ENCODE results near the gene SERPINB5.

The SERPINB5 gene

GRCh38 chr18:63472380-63472779, 4.4 kb upstream of the SERPINB5 start:
- no peak for DNase-seq

GRCh38 chr18:63477200-63477599, 442 bp downstream of the SERPINB5 start:
- DNase-seq: no peak

GRCh38 chr18:63477968-63478367, 1.2 kb downstream of the SERPINB5 start:
- no peak for DNase-seq

GRCh38 chr18:63479826-63480225, 3.1 kb downstream of the SERPINB5 start:
- DNase-seq: no peak

GRCh38 chr18:63480476-63480875, 3.7 kb downstream of the SERPINB5 start:
- DNase-seq: no peak

- no peak for DNase-seq
Measured at GRCh38 chr18:63480915-63481314, 4.2 kb downstream of the SERPINB5 start.

- DNase-seq: peak; percentile 61 to 69
Measured at GRCh38 chr18:63487676-63488075, 10.9 kb downstream of the SERPINB5 start.

GRCh38 chr18:63488160-63488559, 11.4 kb downstream of the SERPINB5 start:
- DNase-seq: no peak

- no peak for DNase-seq
Measured at GRCh38 chr18:63492851-63493250, 16.1 kb downstream of the SERPINB5 start.

- DNase-seq: no peak
Measured at GRCh38 chr18:63495675-63496074, 18.9 kb downstream of the SERPINB5 start.

- peak in 1 of 2 experiments; percentile 11 for DNase-seq
Measured at GRCh38 chr18:63505566-63506335, 29.0 kb downstream of the SERPINB5 start.

- DNase-seq: no peak
Measured at GRCh38 chr18:63506336-63506646, 29.5 kb downstream of the SERPINB5 start.

- no peak for DNase-seq
Measured at GRCh38 chr18:63508596-63508995, 31.8 kb downstream of the SERPINB5 start.

- peak; percentile 29 to 46 for DNase-seq
Measured at GRCh38 chr18:63511285-63511684, 34.5 kb downstream of the SERPINB5 start.

GRCh38 chr18:63514326-63514725, 37.6 kb downstream of the SERPINB5 start:
- DNase-seq: no peak

- DNase-seq: no peak
Measured at GRCh38 chr18:63514888-63515678, 38.3 kb downstream of the SERPINB5 start.

- no peak for DNase-seq
Measured at GRCh38 chr18:63515801-63516200, 39.0 kb downstream of the SERPINB5 start.

GRCh38 chr18:63518178-63519012, 41.6 kb downstream of the SERPINB5 start:
- peak; percentile 68 to 77 for DNase-seq

GRCh38 chr18:63520053-63520685, 43.4 kb downstream of the SERPINB5 start:
- no peak for DNase-seq

GRCh38 chr18:63523660-63524059, 46.9 kb downstream of the SERPINB5 start:
- no peak for DNase-seq

- DNase-seq: no peak
Measured at GRCh38 chr18:63527251-63527650, 50.5 kb downstream of the SERPINB5 start.

- no peak for DNase-seq
Measured at GRCh38 chr18:63528863-63529492, 52.2 kb downstream of the SERPINB5 start.

Measured in AML-193 (cell line).